ENCODE measurements around the gene ATP11C. TPM values are rescaled to one million over a fixed set of nuclear protein-coding genes. Genes with fewer than 3 reads are reported as not detected.

The ATP11C gene
- total RNA-seq, 1 donor from 2014 or later, result 20.4 TPM

DNA sequence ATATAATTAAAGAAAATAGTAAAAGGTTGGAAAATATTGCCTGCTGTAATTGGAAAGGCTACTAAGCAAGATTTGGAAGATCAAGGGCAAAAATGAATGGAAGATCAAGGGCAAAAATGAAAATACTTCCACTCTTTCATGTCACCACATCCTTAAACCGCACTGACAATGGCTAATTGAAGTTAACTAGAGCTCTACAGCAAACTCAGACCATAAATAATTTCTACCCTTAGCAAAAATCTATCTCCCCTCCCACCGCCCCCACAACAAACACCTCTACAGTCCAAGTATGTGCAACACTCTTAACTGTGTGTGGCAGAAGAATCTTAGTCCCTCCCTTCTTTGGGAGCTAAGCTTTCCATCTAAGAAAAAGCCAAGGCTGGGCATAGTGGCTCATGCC lies 27.1 kb downstream of the ATP11C start:
- H3K9me3 Mint-ChIP-seq (ENCODE audit: low read depth), result peaks cover 4% of the 10 kb centered on the region
- DNase-seq (ENCODE audit: low spot score), result no peak
- TF ChIP-seq, protein P1, sequence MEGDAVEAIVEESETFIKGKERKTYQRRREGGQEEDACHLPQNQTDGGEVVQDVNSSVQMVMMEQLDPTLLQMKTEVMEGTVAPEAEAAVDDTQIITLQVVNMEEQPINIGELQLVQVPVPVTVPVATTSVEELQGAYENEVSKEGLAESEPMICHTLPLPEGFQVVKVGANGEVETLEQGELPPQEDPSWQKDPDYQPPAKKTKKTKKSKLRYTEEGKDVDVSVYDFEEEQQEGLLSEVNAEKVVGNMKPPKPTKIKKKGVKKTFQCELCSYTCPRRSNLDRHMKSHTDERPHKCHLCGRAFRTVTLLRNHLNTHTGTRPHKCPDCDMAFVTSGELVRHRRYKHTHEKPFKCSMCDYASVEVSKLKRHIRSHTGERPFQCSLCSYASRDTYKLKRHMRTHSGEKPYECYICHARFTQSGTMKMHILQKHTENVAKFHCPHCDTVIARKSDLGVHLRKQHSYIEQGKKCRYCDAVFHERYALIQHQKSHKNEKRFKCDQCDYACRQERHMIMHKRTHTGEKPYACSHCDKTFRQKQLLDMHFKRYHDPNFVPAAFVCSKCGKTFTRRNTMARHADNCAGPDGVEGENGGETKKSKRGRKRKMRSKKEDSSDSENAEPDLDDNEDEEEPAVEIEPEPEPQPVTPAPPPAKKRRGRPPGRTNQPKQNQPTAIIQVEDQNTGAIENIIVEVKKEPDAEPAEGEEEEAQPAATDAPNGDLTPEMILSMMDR (IDR thresholded peaks at IDR 0.05), result no peak
- H3K27me3 Mint-ChIP-seq (ENCODE audit: low read depth), result no peaks in the 10 kb centered on the region
- H3K4me1 Mint-ChIP-seq (ENCODE audit: low read depth), result peaks cover 11% of the 10 kb centered on the region
- H3K4me3 Mint-ChIP-seq (ENCODE audit: unreplicated experiment), result no peak overlapping the region
- H3K27ac Mint-ChIP-seq (ENCODE audit: unreplicated experiment), result no peak overlapping the region
- no peaks in the 10 kb centered on the region for H3K36me3 Mint-ChIP-seq (ENCODE audit: low read depth)

DNA sequence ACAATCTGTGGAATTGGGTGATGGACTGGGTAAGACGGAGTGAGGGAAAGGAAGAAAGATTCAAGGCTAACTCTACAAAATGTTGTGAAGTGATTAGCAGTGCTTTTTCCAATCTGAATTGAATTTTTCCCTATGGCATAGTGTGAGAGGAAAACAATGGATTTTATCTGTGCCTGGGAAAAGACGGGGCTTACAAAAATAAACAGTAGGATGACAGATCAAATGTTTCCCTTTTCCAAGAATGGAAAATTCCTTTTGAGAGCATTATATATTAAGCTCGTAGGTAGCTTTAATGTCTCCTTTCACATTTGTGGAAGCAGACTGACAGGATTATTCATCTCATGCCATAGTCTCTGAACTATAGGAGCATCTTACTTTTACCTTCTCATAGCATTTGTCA lies 27.8 kb downstream of the ATP11C start:
- Mint-ChIP-seq H3K27me3 (ENCODE audit: low read depth) (no peaks in the 10 kb centered on the region), H3K4me3 (ENCODE audit: unreplicated experiment) (no peak overlapping the region), H3K36me3 (ENCODE audit: low read depth) (no peaks in the 10 kb centered on the region), H3K4me1 (ENCODE audit: low read depth) (peaks cover 11% of the 10 kb centered on the region), H3K27ac (ENCODE audit: unreplicated experiment) (peak overlapping the region; percentile 38), H3K9me3 (ENCODE audit: low read depth) (peaks cover 4% of the 10 kb centered on the region)
- TF ChIP-seq, protein P1 (IDR thresholded peaks at IDR 0.05), result no peak
- DNase-seq (ENCODE audit: low spot score), result no peak

DNA sequence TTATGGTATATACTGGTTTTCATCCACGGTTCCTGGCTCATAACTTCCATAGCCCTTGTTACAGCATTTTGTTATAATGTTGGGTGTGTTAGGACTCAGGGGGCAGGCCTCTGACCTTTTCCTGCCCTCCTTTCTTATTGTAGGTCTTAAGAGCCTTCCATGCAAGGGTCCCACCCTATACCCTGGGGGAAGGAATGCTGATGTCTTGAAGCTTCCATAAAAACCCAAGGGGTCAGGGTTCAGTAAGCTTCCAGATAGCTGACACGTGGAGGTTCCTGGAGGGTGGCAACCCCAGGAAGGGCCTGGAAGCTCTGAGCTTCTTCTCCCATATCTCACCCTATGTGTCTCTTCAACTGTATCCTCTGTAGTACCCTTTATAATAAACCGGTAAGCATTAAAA lies 29.6 kb downstream of the ATP11C start:
- peaks cover 15% of the 10 kb centered on the region for H3K4me1 Mint-ChIP-seq (ENCODE audit: low read depth)
- H3K27me3 Mint-ChIP-seq (ENCODE audit: low read depth), result no peaks in the 10 kb centered on the region

DNA sequence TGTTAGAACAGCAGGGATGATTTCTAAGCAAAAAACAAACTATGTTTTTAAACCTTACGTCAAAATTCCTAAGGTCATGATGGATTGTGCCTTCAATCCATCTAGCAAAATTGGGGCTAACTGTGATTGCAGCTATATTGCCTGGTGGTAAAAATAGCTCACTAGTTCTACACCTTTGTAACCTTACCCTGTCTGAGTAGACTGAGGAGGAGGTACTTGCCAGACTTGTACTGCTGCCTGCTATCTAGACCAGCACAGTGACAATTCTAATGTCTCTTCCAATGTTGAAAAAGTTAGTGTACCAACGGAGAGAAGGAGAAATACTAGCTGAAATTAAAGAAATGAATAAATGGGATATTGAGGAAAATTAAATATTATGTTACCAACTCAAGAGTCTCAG lies 30.3 kb downstream of the ATP11C start:
- H3K36me3 Mint-ChIP-seq (ENCODE audit: low read depth), result no peaks in the 10 kb centered on the region
- H3K9me3 Mint-ChIP-seq (ENCODE audit: low read depth), result peaks cover 2% of the 10 kb centered on the region
- no peak for DNase-seq (ENCODE audit: low spot score)
- TF ChIP-seq, protein P1 (IDR thresholded peaks at IDR 0.05), result no peak
- no peak overlapping the region for H3K27ac Mint-ChIP-seq (ENCODE audit: unreplicated experiment)
- H3K4me1 Mint-ChIP-seq (ENCODE audit: low read depth), result peaks cover 22% of the 10 kb centered on the region
- H3K4me3 Mint-ChIP-seq (ENCODE audit: unreplicated experiment), result no peak overlapping the region
- no peaks in the 10 kb centered on the region for H3K27me3 Mint-ChIP-seq (ENCODE audit: low read depth)

More for the DNA sequence above, 29.6 kb downstream of the ATP11C start:
- DNase-seq (ENCODE audit: low spot score), result no peak
- TF ChIP-seq, protein P1 (IDR thresholded peaks at IDR 0.05), result no peak
- H3K4me3 Mint-ChIP-seq (ENCODE audit: unreplicated experiment), result no peak overlapping the region
- no peak overlapping the region for H3K27ac Mint-ChIP-seq (ENCODE audit: unreplicated experiment)
- peaks cover 6% of the 10 kb centered on the region for H3K9me3 Mint-ChIP-seq (ENCODE audit: low read depth)
- H3K36me3 Mint-ChIP-seq (ENCODE audit: low read depth), result no peaks in the 10 kb centered on the region

DNA sequence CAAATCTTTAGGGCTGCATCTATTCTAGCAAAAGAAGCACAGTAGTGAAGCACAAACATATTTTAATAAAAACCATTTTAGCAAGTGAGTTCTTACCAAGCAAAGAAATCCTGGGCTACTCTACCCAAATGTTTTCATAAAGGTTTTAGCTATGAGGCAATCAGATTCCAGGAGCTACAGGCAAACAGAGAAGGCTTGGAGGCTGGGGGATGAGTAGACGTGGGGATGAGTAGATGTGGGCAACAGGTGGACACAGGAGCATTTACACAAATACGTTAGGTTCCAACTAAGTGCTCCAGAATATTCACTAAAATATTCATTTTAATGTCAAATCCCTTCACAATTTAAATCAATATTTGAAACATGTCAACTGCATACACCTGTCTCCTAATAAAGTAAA lies 34.5 kb downstream of the ATP11C start:
- H3K36me3 Mint-ChIP-seq (ENCODE audit: low read depth), result no peaks in the 10 kb centered on the region
- H3K27me3 Mint-ChIP-seq (ENCODE audit: low read depth), result no peaks in the 10 kb centered on the region
- TF ChIP-seq, protein P1 (IDR thresholded peaks at IDR 0.05), result no peak
- H3K4me3 Mint-ChIP-seq (ENCODE audit: unreplicated experiment), result no peak overlapping the region
- peaks cover 2% of the 10 kb centered on the region for H3K9me3 Mint-ChIP-seq (ENCODE audit: low read depth)
- DNase-seq (ENCODE audit: low spot score), result no peak
- no peak overlapping the region for H3K27ac Mint-ChIP-seq (ENCODE audit: unreplicated experiment)
- H3K4me1 Mint-ChIP-seq (ENCODE audit: low read depth), result peaks cover 14% of the 10 kb centered on the region

Data from chondrocyte (in vitro differentiated cells).